ENCODE results near the gene ARMC9.

Gene ARMC9

GRCh38 chr2:231243866-231244265 is 45.4 kb downstream of the ARMC9 start:
- Histone ChIP-seq H3K36me3 (ENCODE audit: control insufficient read depth in 2 of 2, insufficient read depth in 1 of 2, low read length in 2 of 2) (peaks cover 0 to 11% of the 10 kb centered on the region in 2 experiments; a peak in 1 of 3 replicates), H3K4me3 (ENCODE audit: low read depth, low read length) (no peak overlapping the region), H3K4me1 (ENCODE audit: control insufficient read depth, insufficient read depth, low read length) (peaks cover 22% of the 10 kb centered on the region), H3K9me3 (ENCODE audit: control insufficient read depth, insufficient read depth, low read depth, low read length) (no peaks in the 10 kb centered on the region), H3K27ac (ENCODE audit: extremely low read depth, low read depth, low read length) (peak overlapping the region; percentile 69)
- ChIA-PET CTCF (interaction anchor here (0.6 to 1.4 kb wide), 5 partner anchors 15 to 273 kb away, joined by 3 to 5 read pairs (median 5); no protein-coding TSS in a partner anchor), POLR2A (no interaction called here)
- TF ChIP-seq ZEB2 (tag by site-specific recombination; IDR thresholded peaks at IDR 0.05) (0 out of 2 replicates have a peak, but pooled peaks have one; percentile 6), ZBTB6 (tag by site-specific recombination; IDR thresholded peaks at IDR 0.05) (no peak), SP7 (tag by site-specific recombination; IDR thresholded peaks at IDR 0.05) (0 out of 2 replicates have a peak, but pooled peaks have one; percentile 3), ZIC2 (tag by site-specific recombination; IDR thresholded peaks at IDR 0.05) (no peak), BCL11B (tag by site-specific recombination; IDR thresholded peaks at IDR 0.05; ENCODE audit: low read depth) (0 out of 2 replicates have a peak, but pooled peaks have one; percentile 1)

- H3K4me3 ChIP-seq (ENCODE audit: low read depth, low read length) = no peak overlapping the region
- peaks cover 0 to 5% of the 10 kb centered on the region in 2 experiments; a peak in 1 of 3 replicates for H3K36me3 ChIP-seq (ENCODE audit: control insufficient read depth in 2 of 2, insufficient read depth in 1 of 2, low read length in 2 of 2)
- H3K27ac ChIP-seq (ENCODE audit: extremely low read depth, low read depth, low read length) = peak overlapping the region; percentile 69
- CTCF ChIA-PET = interaction anchor here (0.6 to 1.4 kb wide), 6 partner anchors 16 to 305 kb away, joined by 3 to 5 read pairs (median 4); no protein-coding TSS in a partner anchor
- POLR2A ChIA-PET = no interaction called here
- no peaks in the 10 kb centered on the region for H3K9me3 ChIP-seq (ENCODE audit: control insufficient read depth, insufficient read depth, low read depth, low read length)
- peaks cover 22% of the 10 kb centered on the region for H3K4me1 ChIP-seq (ENCODE audit: control insufficient read depth, insufficient read depth, low read length)
- no peak for TF ChIP-seq ZBTB8A (tag by site-specific recombination; IDR thresholded peaks at IDR 0.05)
- no peak for TF ChIP-seq ZNF280D (tag by site-specific recombination; IDR thresholded peaks at IDR 0.05)
- peak; percentile 62; the same call in 1 of the 2 replicates for TF ChIP-seq ZNF121 (tag by site-specific recombination; IDR thresholded peaks at IDR 0.05)
- no peak for TF ChIP-seq ZNF776 (tag by site-specific recombination; IDR thresholded peaks at IDR 0.05; ENCODE audit: borderline replicate concordance)
- no peak for TF ChIP-seq HOXD13 (CRISPR knock-in tag; IDR thresholded peaks at IDR 0.05; ENCODE audit: borderline replicate concordance)
- no peak for TF ChIP-seq ZNF544 (tag by site-specific recombination; IDR thresholded peaks at IDR 0.05)
- TF ChIP-seq ZNF449 (tag by site-specific recombination; IDR thresholded peaks at IDR 0.05) = no peak
- TF ChIP-seq ZNF26 (tag by site-specific recombination; IDR thresholded peaks at IDR 0.05) = no peak
- TF ChIP-seq ZNF214 (tag by site-specific recombination; IDR thresholded peaks at IDR 0.05; ENCODE audit: borderline replicate concordance) = no peak
- TF ChIP-seq ZNF600 (tag by site-specific recombination; IDR thresholded peaks at IDR 0.05) = no peak
- no peak for TF ChIP-seq ZNF768 (tag by site-specific recombination; IDR thresholded peaks at IDR 0.05)
- TF ChIP-seq SP2 (tag by site-specific recombination; IDR thresholded peaks at IDR 0.05) = no peak
- peak; percentile 82 for TF ChIP-seq ZNF223 (tag by site-specific recombination; IDR thresholded peaks at IDR 0.05)
- peak; percentile 48; the same call in 1 of the 2 replicates for TF ChIP-seq REST (tag by site-specific recombination; IDR thresholded peaks at IDR 0.05)
- no peak for TF ChIP-seq ZBTB21 (tag by site-specific recombination; IDR thresholded peaks at IDR 0.05)
- peak; percentile 16; the same call in 1 of the 2 replicates for TF ChIP-seq GLIS1 (tag by site-specific recombination; IDR thresholded peaks at IDR 0.05)
- TF ChIP-seq ZNF24 (tag by site-specific recombination; IDR thresholded peaks at IDR 0.05) = no peak
- no peak for TF ChIP-seq ZNF549 (tag by site-specific recombination; IDR thresholded peaks at IDR 0.05)
Measured at GRCh38 chr2:231244382-231245248, 46.2 kb downstream of the ARMC9 start.
